Esophagus squamous epithelium (tissue), 4 donors: ENCODE data around the gene SCT.

Experiments used
- POLR2A ChIP-seq, 4 donors: fragments of 450-650 bp; IDR thresholded peaks; one replicate each; pipeline ENCODE4 v1.6.1; 2017; ENCODE audit warnings: antibody characterized with exemption in 4 of 4, mild to moderate bottlenecking in 4 of 4, moderate library complexity in 3 of 4
- TF ChIP-seq, protein P1 (sequence below), 6 experiments: fragments of 450-650 bp in 4 of 6; fragments of 200-600 bp in 2 of 6; sonication (generic) in 2 of 6; IDR thresholded peaks; one replicate each; pipeline ENCODE4 v1.5.1; 2016 to 2019; ENCODE audit warnings: antibody characterized with exemption in 6 of 6, mild to moderate bottlenecking in 4 of 6, moderate library complexity in 4 of 6

DNA sequence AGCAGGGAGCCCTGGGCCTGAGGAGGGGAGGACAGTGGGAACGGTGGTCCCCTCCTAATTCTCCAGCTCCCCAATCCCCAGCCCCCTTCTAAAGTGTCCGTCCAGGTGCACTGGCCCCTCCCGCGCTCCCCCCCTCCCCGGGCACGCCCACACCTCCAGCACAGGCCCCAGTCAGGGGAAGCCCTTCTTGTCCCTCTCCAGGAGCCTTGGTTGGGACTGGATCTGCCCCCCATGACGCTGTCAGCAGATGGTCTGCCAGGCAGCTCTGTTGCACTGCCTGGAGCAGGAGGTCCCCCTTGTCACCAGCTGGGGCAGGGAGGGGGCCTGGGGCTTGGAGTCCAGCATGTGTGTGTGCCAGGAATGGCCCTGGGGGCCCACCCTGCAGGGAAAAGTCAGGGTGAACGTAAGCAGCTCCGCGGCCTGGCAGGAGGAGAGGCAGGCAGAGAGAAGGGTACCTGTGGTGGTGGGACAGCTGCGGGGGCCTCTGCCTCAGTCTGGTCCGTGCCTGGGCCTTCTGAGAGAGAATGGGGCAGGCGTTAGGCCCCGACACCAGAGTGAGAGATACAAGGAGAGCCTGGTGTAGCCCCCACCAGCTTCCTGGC is 12.9 kb downstream of the SCT start:
- TF ChIP-seq, protein P1, sequence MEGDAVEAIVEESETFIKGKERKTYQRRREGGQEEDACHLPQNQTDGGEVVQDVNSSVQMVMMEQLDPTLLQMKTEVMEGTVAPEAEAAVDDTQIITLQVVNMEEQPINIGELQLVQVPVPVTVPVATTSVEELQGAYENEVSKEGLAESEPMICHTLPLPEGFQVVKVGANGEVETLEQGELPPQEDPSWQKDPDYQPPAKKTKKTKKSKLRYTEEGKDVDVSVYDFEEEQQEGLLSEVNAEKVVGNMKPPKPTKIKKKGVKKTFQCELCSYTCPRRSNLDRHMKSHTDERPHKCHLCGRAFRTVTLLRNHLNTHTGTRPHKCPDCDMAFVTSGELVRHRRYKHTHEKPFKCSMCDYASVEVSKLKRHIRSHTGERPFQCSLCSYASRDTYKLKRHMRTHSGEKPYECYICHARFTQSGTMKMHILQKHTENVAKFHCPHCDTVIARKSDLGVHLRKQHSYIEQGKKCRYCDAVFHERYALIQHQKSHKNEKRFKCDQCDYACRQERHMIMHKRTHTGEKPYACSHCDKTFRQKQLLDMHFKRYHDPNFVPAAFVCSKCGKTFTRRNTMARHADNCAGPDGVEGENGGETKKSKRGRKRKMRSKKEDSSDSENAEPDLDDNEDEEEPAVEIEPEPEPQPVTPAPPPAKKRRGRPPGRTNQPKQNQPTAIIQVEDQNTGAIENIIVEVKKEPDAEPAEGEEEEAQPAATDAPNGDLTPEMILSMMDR (IDR thresholded peaks at IDR 0.05), result no peak
- no peak for TF ChIP-seq POLR2A (IDR thresholded peaks at IDR 0.05)
